OCI-LY1 (cell line): Measurements from ENCODE around the gene RPL28.

Experiments used
- H2AFZ ChIP-seq: fragments of 200-600 bp; sonication (generic), shearing (Covaris generic); 2 replicates; pipeline ENCODE4 v1.6.0; 2014; ENCODE audit warnings: antibody characterized with exemption, mild to moderate bottlenecking, low read length
- H3F3A ChIP-seq: fragments of 200-600 bp; sonication (generic), shearing (Covaris generic); 2 replicates; pipeline ENCODE4 v1.6.0; 2014; ENCODE audit warnings: mild to moderate bottlenecking, antibody characterized with exemption, low read length, moderate library complexity; ENCODE audit not compliant: insufficient read depth
- H3K27ac ChIP-seq: fragments of 200-600 bp; sonication (generic); 2 replicates; pipeline ENCODE4 v1.5.1; 2014; ENCODE audit warnings: low read length, mixed run types, mild to moderate bottlenecking, low read depth; ENCODE audit not compliant: poor library complexity, severe bottlenecking
- H3K27me3 ChIP-seq: fragments of 200-600 bp; sonication (generic); 2 replicates; pipeline ENCODE4 v1.6.0; 2014; ENCODE audit warnings: antibody characterized with exemption, mild to moderate bottlenecking, low read length, moderate library complexity; ENCODE audit not compliant: insufficient read depth
- H3K36me3 ChIP-seq: fragments of 200-600 bp; sonication (generic); 2 replicates; pipeline ENCODE4 v1.6.1; 2014; ENCODE audit warnings: mild to moderate bottlenecking, antibody characterized with exemption, low read length, moderate library complexity, mixed read lengths; ENCODE audit not compliant: insufficient read depth
- H3K4me1 ChIP-seq: fragments of 200-600 bp; sonication (generic); 2 replicates; pipeline ENCODE4 v1.5.1; 2014; ENCODE audit warnings: mild to moderate bottlenecking, low read length, moderate library complexity; ENCODE audit not compliant: insufficient read depth, severe bottlenecking
- H3K4me2 ChIP-seq: fragments of 200-600 bp; sonication (generic), shearing (Covaris generic); 2 replicates; pipeline ENCODE4 v1.6.1; 2014; ENCODE audit warnings: low read length
- H3K4me3 ChIP-seq: fragments of 200-600 bp; sonication (generic); 2 replicates; pipeline ENCODE4 v1.5.1; 2014; ENCODE audit warnings: low read length, low read depth, mild to moderate bottlenecking, mixed read lengths; ENCODE audit not compliant: poor library complexity, severe bottlenecking
- H3K79me2 ChIP-seq: fragments of 200-600 bp; shearing (Covaris generic); 2 replicates; pipeline ENCODE4 v1.6.1; 2016; ENCODE audit warnings: mixed run types, low read length, mixed read lengths; ENCODE audit not compliant: insufficient read depth
- H3K9ac ChIP-seq: fragments of 200-600 bp; sonication (generic), shearing (Covaris generic); 2 replicates; pipeline ENCODE4 v1.6.1; 2014; ENCODE audit warnings: mild to moderate bottlenecking, low read length, mixed read lengths
- H3K9me2 ChIP-seq: fragments of 200-600 bp; sonication (generic), shearing (Covaris generic); 2 replicates; pipeline ENCODE4 v1.6.1; 2014; ENCODE audit warnings: low read depth, mild to moderate bottlenecking, low read length, mixed read lengths
- H3K9me3 ChIP-seq: fragments of 200-600 bp; shearing (Covaris generic); 2 replicates; pipeline ENCODE4 v1.6.1; 2014; ENCODE audit warnings: low read length, mixed read lengths
- H4K20me1 ChIP-seq: fragments of 200-600 bp; sonication (generic), shearing (Covaris generic); 2 replicates; pipeline ENCODE4 v1.6.0; 2016; ENCODE audit warnings: mild to moderate bottlenecking, low read length; ENCODE audit not compliant: insufficient read depth
- CTCF ChIP-seq: fragments of 200-600 bp; sonication (generic), shearing (Covaris generic); IDR thresholded peaks from 2 replicates; pipeline ENCODE4 v1.5.1; 2017; ENCODE audit warnings: mild to moderate bottlenecking, antibody characterized with exemption, low read length, moderate library complexity, mixed read lengths
- EZH2 ChIP-seq: fragments of 200-600 bp; sonication (generic), shearing (Covaris generic); IDR thresholded peaks from 2 replicates; pipeline ENCODE4 v1.8.0; 2017; ENCODE audit warnings: borderline replicate concordance, mixed run types, mild to moderate bottlenecking, antibody characterized with exemption, low read length, moderate library complexity, mixed read lengths

Gene RPL28

DNA sequence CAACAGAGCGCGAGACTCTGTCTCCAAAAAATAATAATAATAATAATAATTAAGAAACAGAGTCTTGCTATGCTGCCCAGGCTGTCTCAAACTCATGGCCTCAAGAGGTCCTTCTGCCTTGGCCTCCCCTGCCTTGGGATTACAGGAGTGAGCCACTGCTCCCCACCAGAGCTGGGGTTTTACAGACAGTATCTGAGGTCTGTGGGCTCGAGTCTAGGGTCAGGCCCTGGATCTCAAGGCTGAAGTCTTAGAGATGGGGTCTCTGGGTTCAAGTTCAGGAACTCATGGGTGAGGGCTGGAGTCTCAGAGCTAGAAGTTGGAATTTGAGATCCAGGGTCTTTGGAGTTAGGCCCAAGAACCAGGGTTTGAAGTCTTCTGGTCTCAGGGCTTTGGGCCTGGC, 18.9 kb upstream of the RPL28 start:
- Histone ChIP-seq H3K4me2 (no peak overlapping the region), H3K36me3 (no peaks in the 10 kb centered on the region), H3K9ac (no peak overlapping the region), H3K27me3 (peaks cover 9% of the 10 kb centered on the region; the same call in 1 of the 2 replicates), H3K4me1 (peaks cover 4% of the 10 kb centered on the region), H2AFZ (no peak overlapping the region), H3K9me2 (no peaks in the 10 kb centered on the region), H3K9me3 (no peaks in the 10 kb centered on the region), H3K27ac (no peak overlapping the region), H3K79me2 (no peaks in the 10 kb centered on the region), H4K20me1 (no peaks in the 10 kb centered on the region), H3K4me3 (no peak overlapping the region), H3F3A (no peaks in the 10 kb centered on the region)
- TF ChIP-seq CTCF (no peak), EZH2 (no peak)

DNA sequence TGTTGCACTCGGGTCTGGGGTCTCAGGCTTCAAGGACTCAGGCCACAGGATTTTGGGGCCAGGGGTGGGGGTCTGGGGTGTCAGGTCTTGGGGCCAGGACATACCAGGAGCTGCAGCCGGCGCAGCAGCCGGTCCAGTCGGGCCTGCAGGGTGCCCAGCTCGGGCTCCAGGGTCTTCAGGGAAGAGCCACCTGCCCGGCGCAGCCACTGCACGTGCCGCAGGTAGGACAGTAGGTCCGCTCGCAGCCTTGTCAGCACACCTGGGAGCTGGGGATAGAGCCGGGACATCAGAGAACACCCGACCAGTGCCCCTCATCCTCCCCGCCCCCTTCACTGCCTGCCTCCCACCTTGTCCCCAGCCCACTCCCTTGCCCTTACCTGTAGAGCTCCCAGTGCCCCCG, 17.6 kb upstream of the RPL28 start:
- Histone ChIP-seq H3K36me3 (no peaks in the 10 kb centered on the region), H3K79me2 (no peaks in the 10 kb centered on the region), H3K9ac (no peak overlapping the region), H3K4me1 (peaks cover 4% of the 10 kb centered on the region), H3K27me3 (peaks cover 15% of the 10 kb centered on the region; the same call in 1 of the 2 replicates), H2AFZ (no peak overlapping the region), H3K9me3 (no peaks in the 10 kb centered on the region), H3F3A (no peaks in the 10 kb centered on the region), H3K9me2 (no peaks in the 10 kb centered on the region), H3K27ac (no peak overlapping the region), H3K4me3 (no peak overlapping the region), H3K4me2 (no peak overlapping the region), H4K20me1 (no peaks in the 10 kb centered on the region)
- no peak for TF ChIP-seq CTCF
- TF ChIP-seq EZH2 = no peak

DNA sequence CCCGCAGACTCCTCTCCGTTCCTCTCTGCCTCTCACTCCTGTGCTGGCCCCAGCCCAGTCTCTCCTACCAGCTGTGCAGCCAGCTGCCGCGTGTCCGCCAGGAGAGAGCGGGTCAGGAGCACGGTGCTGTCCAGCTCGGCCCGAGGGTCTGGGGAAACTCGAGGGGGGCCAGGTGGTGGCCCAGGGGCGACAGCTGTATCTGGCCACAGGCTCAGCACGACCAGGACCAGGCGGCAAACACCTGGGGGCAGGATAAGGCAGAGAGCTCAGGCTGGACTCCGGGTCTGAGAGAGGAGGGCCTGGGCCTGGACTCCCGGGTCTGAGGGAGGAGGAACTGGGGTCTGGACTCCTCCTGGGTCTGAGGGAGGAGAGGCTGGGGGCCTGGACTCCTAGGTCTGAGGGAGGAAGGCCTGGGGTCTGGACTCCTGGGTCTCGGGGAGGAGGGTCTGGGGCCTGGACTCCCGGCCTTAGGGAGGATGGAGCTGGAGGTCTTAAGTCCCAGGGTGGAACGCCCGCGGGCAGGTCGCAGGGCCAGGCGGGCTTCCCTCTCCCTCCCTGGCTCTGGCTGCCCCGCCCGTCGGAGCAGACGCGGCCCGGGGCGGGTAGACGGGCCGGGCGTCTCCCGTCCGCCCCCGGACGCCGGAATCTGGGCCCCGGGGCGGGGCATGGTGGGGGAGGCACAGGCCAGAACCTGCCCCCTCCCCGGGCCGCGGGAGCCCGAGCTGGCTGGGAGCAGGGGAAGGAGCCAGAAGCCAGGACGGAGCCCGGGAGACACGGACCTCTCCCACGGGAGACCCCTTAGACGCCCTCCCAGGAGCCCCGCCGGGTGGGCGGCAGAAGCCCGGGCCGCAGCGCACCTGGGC, 16.8 kb upstream of the RPL28 start:
- Histone ChIP-seq H3K27me3 (peaks cover 13% of the 10 kb centered on the region; the same call in 1 of the 2 replicates), H3F3A (no peaks in the 10 kb centered on the region), H3K4me1 (peaks cover 4% of the 10 kb centered on the region), H3K27ac (no peak overlapping the region), H3K9me2 (no peaks in the 10 kb centered on the region), H3K4me2 (no peak overlapping the region), H2AFZ (no peak overlapping the region), H3K4me3 (no peak overlapping the region), H3K9ac (no peak overlapping the region), H3K36me3 (no peaks in the 10 kb centered on the region), H3K79me2 (no peaks in the 10 kb centered on the region), H3K9me3 (no peaks in the 10 kb centered on the region), H4K20me1 (no peaks in the 10 kb centered on the region)
- no peak for TF ChIP-seq CTCF
- no peak for TF ChIP-seq EZH2
